ENCODE measurements around the gene HOMER3. TPM values are rescaled to one million over a fixed set of nuclear protein-coding genes. Genes with fewer than 3 reads are reported as not detected.

The HOMER3 gene
- total RNA-seq, 4 donors from 2014 or later: 22.7 to 48.5 (median 33.2) TPM

DNA sequence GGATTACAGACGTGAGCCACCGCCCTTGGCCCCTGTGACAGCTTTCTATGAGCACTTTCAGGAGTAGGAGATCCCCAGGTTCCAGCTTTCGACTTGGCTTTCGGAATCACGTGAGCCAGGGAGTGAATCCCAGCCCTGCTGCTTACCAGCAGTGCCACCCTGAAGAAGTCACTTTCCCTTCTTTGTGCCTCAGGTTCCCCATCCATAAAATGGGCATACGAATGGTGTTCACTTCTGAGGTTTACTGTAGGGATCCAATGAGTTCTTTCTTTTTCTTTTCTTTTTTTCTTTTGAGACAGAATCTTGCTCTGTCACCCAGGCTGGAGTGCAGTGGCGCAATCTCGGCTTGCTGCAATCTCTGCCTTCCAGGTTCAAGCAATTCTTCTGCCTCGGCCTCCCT is 4.3 kb upstream of the HOMER3 start:
- ATAC-seq: no peak
- Histone ChIP-seq H3K36me3 (no peaks in the 10 kb centered on the region), H3K27me3 (no peaks in the 10 kb centered on the region), H3K4me3 (no peak overlapping the region), H3K27ac (no peak overlapping the region), H3K9me3 (no peaks in the 10 kb centered on the region), H3K4me1 (peaks cover 0 to 12% (median 0%) of the 10 kb centered on the region in 3 donors)
- TF ChIP-seq POLR2AphosphoS5 (IDR thresholded peaks at IDR 0.05) (no peak), POLR2A (IDR thresholded peaks at IDR 0.05) (no peak), EP300 (IDR thresholded peaks at IDR 0.05) (no peak), CTCF (IDR thresholded peaks at IDR 0.05) (no peak)
- WGBS, 2 donors (ENCODE audit: low coverage in 1 of 2): 77 to 91% methylated on average over 7 to 8 of the region's 9 CpGs

- H3K9me3 ChIP-seq: no peaks in the 10 kb centered on the region
- 67 to 94% methylated on average over 1 to 2 of the region's 4 CpGs for WGBS, 2 donors (ENCODE audit: low coverage in 1 of 2)
- peaks cover 0 to 3% of the 10 kb centered on the region in 2 donors for H3K36me3 ChIP-seq
- no peak for ATAC-seq
- H3K27me3 ChIP-seq: no peaks in the 10 kb centered on the region
- H3K4me3 ChIP-seq: no peak overlapping the region
- TF ChIP-seq EP300 (IDR thresholded peaks at IDR 0.05): no peak
- TF ChIP-seq POLR2AphosphoS5 (IDR thresholded peaks at IDR 0.05): no peak
- no peak for TF ChIP-seq CTCF (IDR thresholded peaks at IDR 0.05)
- TF ChIP-seq POLR2A (IDR thresholded peaks at IDR 0.05): no peak
- H3K27ac ChIP-seq: no peak overlapping the region
- H3K4me1 ChIP-seq: peaks cover 0 to 27% (median 2%) of the 10 kb centered on the region in 3 donors
Observed at GRCh38 chr19:18943465-18943864, 2.4 kb upstream of the HOMER3 start.

GRCh38 chr19:18942692-18943091 is 1.7 kb upstream of the HOMER3 start:
- Histone ChIP-seq H3K27ac (no peak overlapping the region), H3K4me1 (peaks cover 0 to 27% (median 2%) of the 10 kb centered on the region in 3 donors), H3K36me3 (peaks cover 0 to 11% of the 10 kb centered on the region in 2 donors), H3K4me3 (no peak overlapping the region), H3K9me3 (no peaks in the 10 kb centered on the region), H3K27me3 (no peaks in the 10 kb centered on the region)
- 86 to 100% methylated on average over 2 to 6 of the region's 6 CpGs for WGBS, 2 donors (ENCODE audit: low coverage in 1 of 2)
- TF ChIP-seq EP300 (IDR thresholded peaks at IDR 0.05) (no peak), POLR2A (IDR thresholded peaks at IDR 0.05) (no peak)
- no peak for ATAC-seq

DNA sequence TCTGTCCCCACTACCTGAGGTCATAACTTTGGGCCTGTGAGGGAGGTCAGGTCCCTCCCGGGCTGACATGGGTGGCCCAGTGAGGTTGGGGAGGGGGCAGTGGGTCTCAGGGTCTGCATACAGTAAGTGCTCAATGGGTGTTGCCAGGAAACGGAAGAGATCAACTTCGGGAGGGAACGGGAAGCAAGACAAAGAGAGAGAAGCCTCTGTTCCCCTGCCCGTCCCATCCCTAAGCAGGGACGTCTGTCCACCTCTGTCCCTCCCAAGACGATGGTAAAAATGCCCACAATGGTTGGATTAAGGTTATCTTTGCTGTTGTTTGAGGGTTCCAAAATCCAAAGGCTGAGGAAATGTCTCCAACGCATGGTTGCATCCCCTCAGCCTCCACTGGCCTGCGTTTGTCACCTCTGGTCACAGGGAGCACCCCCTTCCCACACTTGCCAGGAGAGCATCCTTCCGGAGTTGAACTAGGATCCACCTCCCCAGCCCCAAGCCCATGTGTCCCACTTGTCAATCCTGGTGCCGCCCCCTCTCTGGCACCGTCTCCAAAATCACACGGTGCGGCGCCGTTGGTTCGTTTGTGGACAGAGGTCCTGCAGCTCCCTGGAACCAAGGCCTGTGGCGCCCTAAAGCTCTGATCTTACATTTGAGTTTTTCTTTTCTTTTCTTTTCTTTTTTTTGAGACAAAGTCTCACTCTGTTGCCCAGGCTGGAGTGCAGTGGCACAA is 774 bp upstream of the HOMER3 start:
- H3K4me1 ChIP-seq: peaks cover 0 to 27% (median 2%) of the 10 kb centered on the region in 3 donors
- H3K36me3 ChIP-seq: peaks cover 0 to 18% of the 10 kb centered on the region in 2 donors
- 48 to 50% methylated on average over 6 to 12 of the region's 18 CpGs for WGBS, 2 donors (ENCODE audit: low coverage in 1 of 2)
- H3K27ac ChIP-seq: peak overlapping the region in 2 of 4 donors; percentile 59 to 80
- ATAC-seq: no peak
- no peaks in the 10 kb centered on the region for H3K9me3 ChIP-seq
- peak overlapping the region in 1 of 2 donors; percentile 81 for H3K4me3 ChIP-seq
- TF ChIP-seq CTCF (IDR thresholded peaks at IDR 0.05) (no peak), POLR2A (IDR thresholded peaks at IDR 0.05) (no peak), EP300 (IDR thresholded peaks at IDR 0.05) (no peak), POLR2AphosphoS5 (IDR thresholded peaks at IDR 0.05) (no peak)
- H3K27me3 ChIP-seq: no peaks in the 10 kb centered on the region

GRCh38 chr19:18939922-18940768 is 872 bp downstream of the HOMER3 start:
- H3K27ac ChIP-seq: peak overlapping the region in 3 of 4 donors; percentile 57 to 81 (median 80)
- no peaks in the 10 kb centered on the region for H3K27me3 ChIP-seq
- H3K36me3 ChIP-seq: peaks cover 0 to 30% of the 10 kb centered on the region in 2 donors
- H3K4me1 ChIP-seq: peaks cover 0 to 27% (median 2%) of the 10 kb centered on the region in 3 donors
- TF ChIP-seq POLR2AphosphoS5 (IDR thresholded peaks at IDR 0.05): no peak
- peak; percentile 32 for ATAC-seq
- H3K9me3 ChIP-seq: no peaks in the 10 kb centered on the region
- H3K4me3 ChIP-seq: peak overlapping the region; percentile 58 to 81
- WGBS, 2 donors (ENCODE audit: low coverage in 1 of 2): 0% methylated on average over 6 of the region's 47 CpGs; no CpG with 5 or more reads in 1 of the 2 donors
